Dermis blood vessel endothelial cell (primary cell): ENCODE data around the gene FRMD4B. TPM values are rescaled to one million over a fixed set of nuclear protein-coding genes. Genes with fewer than 3 reads are reported as not detected.

Experiments used
- DNase-seq: peaks from one replicate; pipeline ENCODE4 v3.0.0; 2010
- total RNA-seq: library from RNA; depleted of rRNA; stranded (reverse); fragments of >200 nt; gene quantifications from 2 replicates; pipeline ENCODE4 v1.2.3, GENCODE V29; 2014

Gene FRMD4B
- total RNA-seq, 1 donor from 2014 or later, result 112 TPM

- peak; percentile 87 for DNase-seq
Measured at GRCh38 chr3:69200384-69201068, 185.4 kb downstream of the FRMD4B start.

GRCh38 chr3:69199942-69200341, 185.9 kb downstream of the FRMD4B start:
- DNase-seq, result peak; percentile 37

GRCh38 chr3:69197922-69198530, 187.9 kb downstream of the FRMD4B start:
- no peak for DNase-seq

DNA sequence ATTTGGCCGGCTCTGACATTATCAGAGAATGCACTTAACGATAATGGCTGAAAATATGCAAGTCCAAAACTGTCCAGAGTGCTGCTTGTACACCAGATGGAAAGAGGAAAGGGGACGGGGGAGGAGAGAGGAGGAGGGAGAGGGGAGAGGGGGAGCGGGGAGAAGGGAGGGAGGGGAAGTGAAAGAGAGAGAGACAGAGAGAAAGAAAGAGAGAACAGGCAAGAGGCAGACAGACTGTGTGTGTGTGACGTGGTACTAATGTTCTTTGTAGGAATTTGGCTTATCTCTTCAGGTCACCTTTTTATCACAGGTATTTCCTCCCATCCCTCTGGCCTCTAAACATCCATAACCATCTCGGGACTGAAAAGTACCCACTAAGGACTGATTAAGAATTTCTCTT, 188.4 kb downstream of the FRMD4B start:
- no peak for DNase-seq

DNA sequence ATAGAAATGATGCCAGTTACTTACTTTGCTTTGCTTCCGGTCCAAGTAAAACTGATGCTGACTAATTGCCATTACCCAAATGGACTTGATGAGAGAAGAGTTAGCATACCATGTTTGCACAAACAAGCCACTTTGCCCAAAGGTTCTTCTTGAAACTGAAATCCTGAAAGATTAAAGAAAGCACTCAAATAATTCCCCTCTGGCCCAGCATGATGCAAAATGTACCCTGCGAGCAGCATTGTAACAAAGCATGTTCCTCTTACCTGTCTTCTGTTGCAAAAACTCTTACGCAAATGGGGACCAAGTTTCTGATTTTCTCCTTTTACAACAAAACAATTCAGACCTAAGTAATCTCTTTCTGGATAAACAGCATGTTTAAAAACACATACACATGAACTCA, 189.0 kb downstream of the FRMD4B start:
- DNase-seq, result no peak

GRCh38 chr3:69194431-69195165, 191.3 kb downstream of the FRMD4B start:
- DNase-seq, result peak; percentile 65

GRCh38 chr3:69193749-69194148, 192.1 kb downstream of the FRMD4B start:
- no peak for DNase-seq

GRCh38 chr3:69191516-69191915, 194.4 kb downstream of the FRMD4B start:
- no peak for DNase-seq

DNA sequence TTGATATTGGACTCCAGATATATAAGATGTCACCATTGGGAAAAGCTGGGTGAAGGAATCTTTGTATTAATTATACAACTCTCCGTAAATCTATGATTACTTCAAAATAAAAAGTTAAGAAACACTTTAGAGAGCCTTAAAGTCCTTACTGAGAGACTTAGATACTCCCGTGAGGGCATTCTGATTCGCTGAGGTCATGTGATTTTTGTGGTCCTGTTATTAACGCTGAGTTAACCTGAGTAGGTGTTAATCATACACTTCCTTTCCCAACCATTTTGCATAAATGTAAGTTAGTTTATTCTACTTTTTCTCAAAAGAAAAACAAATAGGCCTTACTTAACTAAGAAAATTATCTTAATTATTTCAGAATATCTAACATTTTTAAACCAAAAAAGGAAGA, 196.4 kb downstream of the FRMD4B start:
- DNase-seq, result no peak

GRCh38 chr3:69186575-69187093, 199.3 kb downstream of the FRMD4B start:
- DNase-seq, result no peak

GRCh38 chr3:69182588-69183316, 203.1 kb downstream of the FRMD4B start:
- DNase-seq, result peak; percentile 43

DNA sequence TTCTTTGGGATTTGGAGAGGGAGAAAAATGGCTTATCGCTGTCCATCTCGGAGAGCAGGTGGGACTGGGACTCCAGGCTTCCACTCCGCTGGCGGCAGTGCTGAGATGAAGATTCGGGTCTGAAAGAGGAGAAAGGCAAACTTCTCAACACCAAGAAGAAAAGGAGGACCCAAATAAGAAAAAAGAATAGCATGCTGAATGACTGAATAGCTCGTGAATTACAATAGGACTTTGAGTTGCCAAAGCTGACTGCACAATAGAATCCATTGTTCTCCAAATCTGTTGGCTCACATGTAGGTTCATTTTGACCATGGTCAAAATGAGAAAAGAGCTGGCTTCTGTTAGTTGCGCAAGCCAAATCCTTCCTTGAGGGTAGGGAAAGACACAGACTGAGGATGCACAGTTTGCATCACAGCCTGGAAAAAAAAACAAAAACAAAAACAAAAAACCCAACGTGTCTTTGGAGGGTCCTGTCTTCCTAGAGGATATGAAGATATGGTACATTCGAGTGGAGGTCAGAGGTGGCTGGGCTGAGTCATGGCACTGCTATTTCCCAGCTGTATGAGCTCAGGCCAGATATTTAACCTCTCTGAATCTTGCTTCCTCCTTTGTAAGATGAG, 204.2 kb downstream of the FRMD4B start:
- DNase-seq, result peak; percentile 96

- DNase-seq, result no peak
Measured at GRCh38 chr3:69180869-69181591, 204.9 kb downstream of the FRMD4B start.

- peak; percentile 67 for DNase-seq
Measured at GRCh38 chr3:69179740-69180372, 206.0 kb downstream of the FRMD4B start.

- peak; percentile 71 for DNase-seq
Measured at GRCh38 chr3:69178838-69179739, 206.8 kb downstream of the FRMD4B start.

GRCh38 chr3:69178082-69178481, 207.8 kb downstream of the FRMD4B start:
- no peak for DNase-seq

DNA sequence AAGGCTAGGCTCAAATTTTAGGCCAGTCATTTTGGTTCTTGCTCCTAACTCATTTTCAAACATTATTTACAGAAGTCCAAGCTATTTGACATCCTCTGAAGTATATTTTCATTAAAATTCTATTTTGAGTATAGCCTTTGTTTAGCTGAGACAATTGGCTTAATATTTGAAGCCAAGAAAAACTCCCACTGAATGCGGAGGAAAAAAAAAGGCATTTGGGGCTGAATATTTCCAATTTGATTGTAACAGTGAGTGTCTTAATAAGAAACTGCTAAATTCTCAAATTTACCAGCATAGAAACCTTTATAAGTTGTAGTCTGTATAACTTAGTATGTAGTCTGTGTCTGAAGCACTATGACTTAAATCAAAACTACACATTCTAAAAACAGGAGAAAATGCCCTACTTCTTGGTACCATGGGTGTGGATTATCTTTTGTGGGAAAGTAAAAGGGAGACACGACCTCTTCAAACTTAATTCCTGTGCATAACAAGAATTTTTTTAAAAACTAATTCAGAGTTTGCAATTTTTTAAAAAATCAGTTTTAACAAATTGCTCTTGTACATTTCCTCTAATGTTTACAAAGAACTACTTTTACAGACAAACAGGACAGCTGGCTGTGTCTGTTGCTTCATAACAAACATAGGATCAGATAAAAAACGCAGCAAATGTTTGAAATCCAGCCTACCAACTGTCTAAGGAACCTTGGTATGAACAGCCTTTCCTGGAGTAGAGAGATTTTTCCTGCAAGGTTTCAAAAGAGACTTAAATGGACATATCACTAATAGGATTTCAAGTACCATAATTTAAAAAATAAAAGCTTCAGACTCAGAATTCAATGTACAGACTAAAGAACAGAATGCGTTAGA, 210.8 kb downstream of the FRMD4B start:
- DNase-seq, result peak; percentile 51

GRCh38 chr3:69174445-69174844, 211.4 kb downstream of the FRMD4B start:
- DNase-seq, result peak; percentile 84

GRCh38 chr3:69172058-69172457, 213.8 kb downstream of the FRMD4B start:
- DNase-seq, result no peak
